Endothelial cell of umbilical vein (primary cell): Measurements from ENCODE around the gene SDK2. TPM values are rescaled to one million over a fixed set of nuclear protein-coding genes. Genes with fewer than 3 reads are reported as not detected.

Source experiments
- BruUV-seq: library from RNA; stranded (reverse); fragments of 400-500 nt; replicated peaks from 2 replicates; lab custom pipeline; 2021; lab: Mats Ljungman, UMichigan
- CTCF ChIA-PET: fragments of 300-600, 350-600 bp; sonication (Branson Sonifier 250); formaldehyde crosslinking; loops from one replicate; lab custom pipeline; 2021; ENCODE audit warnings: antibody characterized with exemption, inconsistent platforms; lab: Charles Lee
- POLR2A ChIA-PET: fragments of 300-600, 350-600 bp; sonication (Branson Sonifier 250); formaldehyde crosslinking; loops from one replicate; lab custom pipeline; 2021; ENCODE audit warnings: antibody characterized with exemption, inconsistent platforms; lab: Charles Lee
- DNase-seq: peaks from one replicate; pipeline ENCODE4 v3.0.0-alpha.2; 2011; ENCODE audit warnings: low read depth, low spot score
- FAIRE-seq: peaks from 2 replicates; lab custom pipeline; 2011; peaks lifted over from hg19 to GRCh38; lab: Jason Lieb, UNC
- H2AFZ ChIP-seq: 2 replicates; pipeline ENCODE4 v1.6.0; 2012; ENCODE audit warnings: low read depth, low read length, control low read depth, inconsistent platforms
- H3K27ac ChIP-seq: 2 replicates; pipeline ENCODE4 v1.5.1; 2011; ENCODE audit warnings: low read depth, mild to moderate bottlenecking, control low read depth, low read length, moderate library complexity; ENCODE audit not compliant: insufficient read depth
- H3K27me3 ChIP-seq, 2 experiments: 2 replicates each; pipeline versions ENCODE4 v1.6.0 to v1.6.1; 2011; ENCODE audit warnings: low read length in 2 of 2, mixed read lengths in 1 of 2; ENCODE audit not compliant: control insufficient read depth in 2 of 2, insufficient read depth in 2 of 2
- H3K36me3 ChIP-seq, 2 experiments: 2 replicates in 1 of 2; 3 replicates in 1 of 2; pipeline ENCODE4 v1.5.1; 2011; ENCODE audit warnings: low read length in 2 of 2, mild to moderate bottlenecking in 1 of 2, moderate library complexity in 1 of 2; ENCODE audit not compliant: control insufficient read depth in 2 of 2, insufficient read depth in 2 of 2; ENCODE audit errors: extremely low read depth in 1 of 2
- H3K4me1 ChIP-seq: 3 replicates; pipeline ENCODE4 v1.5.1; 2011; ENCODE audit warnings: mild to moderate bottlenecking, low read length; ENCODE audit not compliant: control insufficient read depth, insufficient read depth; ENCODE audit errors: extremely low read depth
- H3K4me2 ChIP-seq: 2 replicates; pipeline ENCODE4 v1.6.1; 2011; ENCODE audit warnings: low read length, control low read depth, mixed read lengths; ENCODE audit not compliant: insufficient read depth
- H3K4me3 ChIP-seq, 3 experiments: fragments of 200-600 bp in 1 of 3; sonication (generic), shearing (Covaris generic) in 1 of 3; replicated peaks in 1 of 3; 2 replicates each; pipeline ENCODE4 v1.5.1; 2011 to 2016; ENCODE audit warnings: control low read depth in 3 of 3, low read length in 3 of 3, mild to moderate bottlenecking in 2 of 3, inconsistent platforms in 1 of 3, low read depth in 1 of 3, moderate library complexity in 1 of 3; ENCODE audit not compliant: insufficient read depth in 1 of 3
- H3K79me2 ChIP-seq: 2 replicates; pipeline ENCODE4 v1.6.0; 2012; ENCODE audit warnings: low read length, inconsistent platforms; ENCODE audit not compliant: control insufficient read depth, insufficient read depth
- H3K9ac ChIP-seq: replicated peaks from 2 replicates; pipeline ENCODE3; 2011; ENCODE audit warnings: low read length, control low read depth; ENCODE audit not compliant: insufficient read depth; ENCODE audit errors: extremely low read depth
- H3K9me1 ChIP-seq: replicated peaks from 3 replicates; pipeline ENCODE4 v1.6.0; 2011; ENCODE audit warnings: mild to moderate bottlenecking, low read length; ENCODE audit not compliant: control insufficient read depth, insufficient read depth; ENCODE audit errors: extremely low read depth
- H3K9me3 ChIP-seq: replicated peaks from 2 replicates; pipeline ENCODE4 v1.5.1; 2012; ENCODE audit warnings: low read length, inconsistent platforms; ENCODE audit not compliant: control insufficient read depth, insufficient read depth
- H4K20me1 ChIP-seq: replicated peaks from 2 replicates; pipeline ENCODE3; 2011; ENCODE audit warnings: mild to moderate bottlenecking, low read length; ENCODE audit not compliant: control insufficient read depth, insufficient read depth; ENCODE audit errors: extremely low read depth
- EZH2 ChIP-seq: IDR thresholded peaks from 2 replicates; pipeline ENCODE4 v1.6.1; 2012; ENCODE audit warnings: borderline replicate concordance, low read depth, mild to moderate bottlenecking, moderate library complexity, low read length, inconsistent platforms; ENCODE audit not compliant: severe bottlenecking
- FOS ChIP-seq: IDR thresholded peaks from 2 replicates; pipeline ENCODE4 v1.6.1; 2011; ENCODE audit warnings: mild to moderate bottlenecking, low read length, moderate library complexity, borderline replicate concordance; ENCODE audit not compliant: insufficient read depth
- GATA2 ChIP-seq: IDR thresholded peaks from 2 replicates; pipeline ENCODE4 v1.7.0; 2011; ENCODE audit warnings: low read depth, mild to moderate bottlenecking, moderate library complexity, mixed read lengths, low read length; ENCODE audit not compliant: insufficient read length, insufficient read depth
- JUN ChIP-seq: IDR thresholded peaks from 2 replicates; pipeline ENCODE4 v1.6.1; 2011; ENCODE audit warnings: borderline replicate concordance, low read depth; ENCODE audit not compliant: insufficient read length, insufficient read depth
- MYC ChIP-seq: IDR thresholded peaks from one replicate; pipeline ENCODE4 v1.6.1; 2011; ENCODE audit warnings: mild to moderate bottlenecking, low read depth, low read length
- POLR2A ChIP-seq: IDR thresholded peaks from 2 replicates; pipeline ENCODE4 v1.6.1; 2012; ENCODE audit warnings: low read depth, mild to moderate bottlenecking, control low read depth, low read length
- POLR2AphosphoS5 ChIP-seq: IDR thresholded peaks from 2 replicates; pipeline ENCODE4 v1.6.1; 2012; ENCODE audit warnings: low read depth, mild to moderate bottlenecking, control low read depth, low read length, moderate library complexity; ENCODE audit not compliant: insufficient read depth
- dilution Hi-C: fragments of 300-500 bp; cut with MboI; formaldehyde crosslinking; loops from one replicate; pipeline ENCODE4 v1.15.0; 2019; ENCODE audit warnings: low sequenced_read_pairs; ENCODE audit not compliant: extremely low pct_ligation_motif_present
- intact Hi-C: fragments of 100-400 bp; cut with micrococcal nuclease; formaldehyde crosslinking; loops from one replicate; pipeline ENCODE4 v1.10.0; 2022
- polyA plus RNA-seq, 4 experiments: library from polyadenylated mRNA; depleted of rRNA in 3 of 4; stranded (reverse) in 3 of 4; unstranded in 1 of 4; fragments of >200 nt; gene quantifications; 2 replicates each; pipeline versions ENCODE4 v1.2.1 to v1.2.3, GENCODE V29; 2011 to 2012; ENCODE audit warnings: missing spikeins in 1 of 4
- total RNA-seq: library from RNA; stranded (reverse); gene quantifications from 2 replicates; pipeline ENCODE4 v1.2.3, GENCODE V29; 2021
- TF ChIP-seq, protein P1 (sequence below): IDR thresholded peaks from 2 replicates; pipeline ENCODE4 v1.6.1; 2011; ENCODE audit not compliant: insufficient read depth, insufficient read length
- TF ChIP-seq, protein P2 (sequence below), 2 donors: IDR thresholded peaks; 1 replicate in 1 of 2; 2 replicates in 1 of 2; pipeline ENCODE4 v1.5.1; 2011; ENCODE audit warnings: low read length in 2 of 2, mild to moderate bottlenecking in 2 of 2, moderate library complexity in 2 of 2, control low read depth in 1 of 2, inconsistent platforms in 1 of 2, low read depth in 1 of 2; ENCODE audit not compliant: insufficient read depth in 1 of 2; ENCODE audit errors: extremely low read depth in 1 of 2

The SDK2 gene
- total and polyA plus RNA-seq, 2 donors (not counting 3 experiments of a cell fraction or from before 2014, with no cell fraction given): not detected

DNA sequence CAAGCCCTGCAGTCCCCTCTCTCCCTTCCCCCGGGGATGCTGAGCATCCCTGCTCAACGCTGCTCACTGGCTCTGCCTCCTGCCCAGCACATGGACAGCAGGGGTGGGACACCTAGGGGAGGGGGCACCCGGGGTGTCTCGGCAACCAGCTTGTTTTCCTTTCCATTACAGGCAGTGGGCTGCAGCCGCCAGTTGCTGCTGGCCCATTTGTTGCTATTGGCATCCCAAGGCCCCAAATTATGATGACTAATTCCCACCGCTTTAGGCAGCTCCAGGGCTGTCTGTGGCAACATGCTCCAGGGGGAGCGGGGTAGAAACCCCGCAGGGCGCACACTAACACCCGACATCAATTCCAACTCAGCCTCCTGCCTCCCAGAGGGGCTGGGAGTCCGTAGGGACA is 4.9 kb downstream of the SDK2 start:
- no peaks in the 10 kb centered on the region for H4K20me1 ChIP-seq
- DNase-seq (no peak), FAIRE-seq (no peak)
- TF ChIP-seq POLR2AphosphoS5 (no peak), POLR2A (no peak), JUN (no peak), GATA2 (no peak), MYC (no peak), EZH2 (no peak), FOS (no peak)
- TF ChIP-seq, protein P1, sequence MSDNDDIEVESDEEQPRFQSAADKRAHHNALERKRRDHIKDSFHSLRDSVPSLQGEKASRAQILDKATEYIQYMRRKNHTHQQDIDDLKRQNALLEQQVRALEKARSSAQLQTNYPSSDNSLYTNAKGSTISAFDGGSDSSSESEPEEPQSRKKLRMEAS: no peak
- TF ChIP-seq, protein P2, sequence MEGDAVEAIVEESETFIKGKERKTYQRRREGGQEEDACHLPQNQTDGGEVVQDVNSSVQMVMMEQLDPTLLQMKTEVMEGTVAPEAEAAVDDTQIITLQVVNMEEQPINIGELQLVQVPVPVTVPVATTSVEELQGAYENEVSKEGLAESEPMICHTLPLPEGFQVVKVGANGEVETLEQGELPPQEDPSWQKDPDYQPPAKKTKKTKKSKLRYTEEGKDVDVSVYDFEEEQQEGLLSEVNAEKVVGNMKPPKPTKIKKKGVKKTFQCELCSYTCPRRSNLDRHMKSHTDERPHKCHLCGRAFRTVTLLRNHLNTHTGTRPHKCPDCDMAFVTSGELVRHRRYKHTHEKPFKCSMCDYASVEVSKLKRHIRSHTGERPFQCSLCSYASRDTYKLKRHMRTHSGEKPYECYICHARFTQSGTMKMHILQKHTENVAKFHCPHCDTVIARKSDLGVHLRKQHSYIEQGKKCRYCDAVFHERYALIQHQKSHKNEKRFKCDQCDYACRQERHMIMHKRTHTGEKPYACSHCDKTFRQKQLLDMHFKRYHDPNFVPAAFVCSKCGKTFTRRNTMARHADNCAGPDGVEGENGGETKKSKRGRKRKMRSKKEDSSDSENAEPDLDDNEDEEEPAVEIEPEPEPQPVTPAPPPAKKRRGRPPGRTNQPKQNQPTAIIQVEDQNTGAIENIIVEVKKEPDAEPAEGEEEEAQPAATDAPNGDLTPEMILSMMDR (IDR thresholded peaks at IDR 0.05; ENCODE audit: extremely low read depth in 1 of 2, insufficient read depth in 1 of 2, low read depth in 1 of 2, low read length in 2 of 2): no peak
- H3K79me2 ChIP-seq: no peaks in the 10 kb centered on the region
- no peak overlapping the region for H3K27ac ChIP-seq
- H3K9me1 ChIP-seq: no peaks in the 10 kb centered on the region
- POLR2A ChIA-PET: no interaction called here
- H3K36me3 ChIP-seq: no peaks in the 10 kb centered on the region
- no peaks in the 10 kb centered on the region for H3K9me3 ChIP-seq
- H3K4me2 ChIP-seq: no peak overlapping the region
- peaks cover 6 to 16% of the 10 kb centered on the region in 2 experiments for H3K27me3 ChIP-seq
- no peak overlapping the region for H2AFZ ChIP-seq
- no peak overlapping the region for H3K4me3 ChIP-seq
- H3K4me1 ChIP-seq: no peaks in the 10 kb centered on the region
- no peak overlapping the region for H3K9ac ChIP-seq
- dilution Hi-C loops: no loop called here
- intact Hi-C loops: no loop called here
- BruUV-seq: no TSS peak
- CTCF ChIA-PET: no interaction called here
